NCI-H1694 (cell line): Measurements from ENCODE around the gene ABCA2.

Source experiments
- DNase-seq: peaks from one replicate; lab custom pipeline; 2025; lab: John Stamatoyannopoulos, UW

ABCA2 gene

DNA sequence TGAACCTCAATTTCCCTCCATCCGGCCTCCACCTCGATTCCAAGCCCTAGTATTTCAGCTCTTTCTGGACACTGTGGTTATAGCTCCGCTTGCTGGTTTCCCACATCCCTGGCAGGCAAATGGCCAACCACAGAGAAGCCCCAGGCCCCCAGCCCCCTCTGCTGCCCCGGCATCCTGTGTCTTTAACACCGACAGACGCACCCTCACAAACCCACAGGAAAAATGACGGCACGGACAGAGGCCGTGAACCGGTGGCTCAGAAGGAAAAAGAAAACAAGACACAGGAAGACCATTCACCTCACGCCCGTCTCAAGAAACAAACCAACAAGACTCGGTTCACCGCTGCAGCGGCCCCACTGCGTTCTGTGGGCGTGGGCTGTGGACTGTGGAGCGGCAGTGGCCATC is 30.2 kb downstream of the ABCA2 start:
- no peak for DNase-seq

- no peak for DNase-seq
These were observed 30.7 kb downstream of the ABCA2 start for GRCh38 chr9:136997371-136997770.

GRCh38 chr9:136996361-136997292 is 31.4 kb downstream of the ABCA2 start, which contains the start of gene CLIC3:
TSS of gene CLIC3 (minus strand) at chr9:136996568. CDS start at chr9:136996543, 25 bp downstream.
- no peak for DNase-seq

GRCh38 chr9:136995772-136996311 is 32.2 kb downstream of the ABCA2 start:
- no peak for DNase-seq

- no peak for DNase-seq
These were observed 32.7 kb downstream of the ABCA2 start for GRCh38 chr9:136995362-136995761.

GRCh38 chr9:136994888-136995230 is 33.2 kb downstream of the ABCA2 start:
- DNase-seq, result no peak

GRCh38 chr9:136994180-136994887 is 33.7 kb downstream of the ABCA2 start:
- DNase-seq, result no peak

GRCh38 chr9:136992819-136993369 is 35.1 kb downstream of the ABCA2 start:
- no peak for DNase-seq

DNA sequence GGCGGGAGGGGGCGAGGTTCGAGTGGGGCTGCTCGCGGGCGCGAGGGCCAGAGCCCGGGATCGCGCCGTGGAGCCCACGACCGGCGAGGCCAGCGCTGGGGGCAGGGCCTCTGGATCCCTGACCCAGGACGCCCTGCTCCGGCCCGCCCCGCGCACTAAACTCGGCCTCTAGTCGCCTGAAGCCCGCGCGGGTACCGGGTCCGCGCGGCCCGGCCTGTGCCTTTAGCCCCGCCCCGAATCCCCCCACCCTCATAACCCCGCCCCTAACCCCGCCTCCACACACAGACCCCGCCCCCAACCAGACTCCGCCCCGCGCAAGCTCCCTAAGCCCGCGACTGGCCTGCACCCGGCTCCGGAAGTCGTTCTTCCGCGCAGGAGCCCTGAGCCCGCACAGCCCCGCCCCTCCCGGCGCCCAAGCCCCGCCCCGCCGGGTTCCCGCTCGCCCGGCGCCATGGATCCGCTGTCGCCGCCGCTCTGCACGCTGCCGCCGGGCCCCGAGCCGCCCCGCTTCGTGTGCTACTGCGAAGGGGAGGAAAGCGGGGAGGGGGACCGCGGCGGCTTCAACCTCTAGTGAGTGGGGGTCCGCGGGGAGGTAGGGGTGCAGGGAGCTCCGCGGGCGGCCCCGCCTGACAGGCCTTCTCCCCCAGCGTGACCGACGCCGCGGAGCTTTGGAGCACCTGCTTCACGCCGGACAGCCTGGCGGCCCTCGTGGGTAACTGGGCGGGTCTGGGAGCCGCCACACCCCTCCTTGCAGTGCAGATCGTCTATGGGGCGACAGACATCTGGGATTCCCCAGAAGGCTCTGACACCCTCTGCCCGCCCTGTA is 35.8 kb downstream of the ABCA2 start, which contains the start of gene PAXX:
Gene PAXX (plus strand): TSS at position 430 of the 826 bp plus-strand sequence. CDS start 22 bp downstream, at position 452.
- DNase-seq, result peak; percentile 34

DNA sequence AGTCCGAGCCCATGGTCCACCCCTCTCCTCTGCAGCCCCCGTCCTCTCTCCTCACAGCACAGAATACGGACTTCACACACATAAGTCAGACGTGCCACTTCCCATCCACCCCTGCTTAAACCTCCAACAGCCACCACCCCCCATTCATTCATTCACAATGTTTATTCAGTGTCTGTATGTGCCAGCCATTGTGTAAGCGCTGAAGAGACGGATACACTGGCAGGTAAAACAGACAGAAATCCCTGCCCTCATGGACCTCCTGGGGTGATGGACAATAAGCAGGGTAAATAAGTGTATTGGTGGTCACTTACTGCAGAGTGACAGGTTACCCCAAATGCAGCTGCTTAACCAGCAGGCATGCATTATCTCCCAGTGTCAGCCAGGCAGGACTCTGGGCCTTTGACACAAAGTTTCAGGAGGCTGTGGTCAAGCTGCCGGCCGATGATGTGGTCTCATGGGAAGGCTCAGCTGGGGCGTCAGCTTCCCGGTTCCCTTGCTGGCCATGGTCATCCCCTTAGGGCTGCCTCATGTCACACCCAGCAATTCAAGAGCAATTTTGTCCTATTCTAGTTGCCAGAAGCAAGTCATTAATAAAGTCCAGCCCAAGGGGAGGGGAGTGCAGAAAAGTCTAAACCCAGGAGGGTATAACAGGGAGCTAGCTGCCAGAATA is 37.7 kb downstream of the ABCA2 start:
- no peak for DNase-seq

GRCh38 chr9:136988872-136989271 is 39.2 kb downstream of the ABCA2 start:
- no peak for DNase-seq

DNA sequence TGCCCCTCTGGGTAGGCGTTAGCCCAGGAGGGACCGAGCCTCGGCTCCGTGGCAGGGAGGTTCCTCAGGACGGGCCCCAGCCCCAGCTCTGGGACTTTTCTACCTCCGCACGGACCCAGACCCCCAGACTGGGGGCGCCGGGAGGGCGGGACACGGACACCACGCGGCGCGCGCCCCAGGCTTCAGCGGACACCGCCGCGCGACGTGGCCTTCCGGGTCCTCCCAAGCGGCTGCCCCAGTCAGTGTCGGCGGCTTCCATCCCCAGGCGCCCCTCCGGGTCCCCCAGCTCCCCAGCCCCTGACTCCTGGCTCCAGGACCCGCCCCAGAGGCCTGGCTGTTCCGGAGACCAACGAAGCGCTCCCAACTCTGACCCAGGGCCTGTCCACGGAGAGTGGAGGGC is 42.2 kb downstream of the ABCA2 start:
- no peak for DNase-seq

DNA sequence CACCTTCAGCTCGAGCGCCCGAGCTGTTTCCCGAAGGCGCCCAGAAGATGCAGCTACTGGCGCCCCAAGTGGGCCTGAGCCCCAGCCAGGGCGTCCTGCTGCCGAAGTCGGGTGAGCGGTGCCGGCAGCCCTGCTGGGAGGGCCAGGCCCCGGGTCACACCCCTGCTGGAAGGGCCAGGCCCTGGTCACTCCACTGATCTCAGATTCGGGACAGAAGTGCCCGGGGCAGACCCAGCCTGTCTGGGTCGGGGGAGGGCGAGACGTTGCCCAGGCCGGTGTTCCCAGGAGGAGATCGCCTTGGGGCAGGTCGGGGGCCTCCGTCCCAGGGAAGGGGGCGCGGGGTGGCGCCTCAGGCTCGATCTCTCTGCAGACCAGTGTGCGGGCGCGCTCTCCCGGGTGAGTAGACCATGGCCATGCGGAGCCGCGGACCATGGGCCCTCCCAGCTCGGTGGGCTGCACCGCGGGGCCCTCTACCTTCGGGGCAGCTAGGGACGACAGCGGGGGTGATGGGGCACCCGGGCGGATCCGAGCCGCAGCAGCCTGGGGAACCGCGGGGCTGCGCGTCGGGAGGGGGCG is 42.9 kb downstream of the ABCA2 start:
- no peak for DNase-seq

DNA sequence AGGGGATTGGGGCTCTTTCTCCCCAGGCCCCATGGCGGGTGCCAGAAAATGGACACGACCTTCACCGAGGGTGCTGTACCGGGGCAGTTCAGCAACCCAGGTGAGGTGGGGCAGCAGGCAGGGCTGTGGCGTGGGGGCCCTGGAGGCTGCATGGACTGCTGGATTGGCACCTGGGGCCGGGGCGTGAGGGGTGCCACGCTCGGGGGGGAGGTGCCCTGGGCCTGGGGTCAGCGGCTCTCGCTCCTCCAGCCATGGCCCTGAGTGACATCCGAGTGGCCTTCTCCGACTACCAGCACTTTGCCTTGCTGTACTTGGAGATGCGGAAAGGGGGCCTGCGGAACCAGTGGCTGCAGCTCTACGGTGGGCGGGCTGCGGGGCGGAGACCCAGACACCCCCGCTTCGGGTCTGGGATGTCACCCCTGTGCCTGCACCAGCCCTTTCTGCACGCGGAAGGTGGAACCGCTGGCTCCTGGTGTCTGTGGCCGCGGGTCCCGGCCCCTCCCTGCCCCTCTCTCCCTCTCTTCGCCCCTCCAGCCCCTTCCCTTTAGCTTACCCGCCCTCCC is 43.5 kb downstream of the ABCA2 start:
- no peak for DNase-seq

DNA sequence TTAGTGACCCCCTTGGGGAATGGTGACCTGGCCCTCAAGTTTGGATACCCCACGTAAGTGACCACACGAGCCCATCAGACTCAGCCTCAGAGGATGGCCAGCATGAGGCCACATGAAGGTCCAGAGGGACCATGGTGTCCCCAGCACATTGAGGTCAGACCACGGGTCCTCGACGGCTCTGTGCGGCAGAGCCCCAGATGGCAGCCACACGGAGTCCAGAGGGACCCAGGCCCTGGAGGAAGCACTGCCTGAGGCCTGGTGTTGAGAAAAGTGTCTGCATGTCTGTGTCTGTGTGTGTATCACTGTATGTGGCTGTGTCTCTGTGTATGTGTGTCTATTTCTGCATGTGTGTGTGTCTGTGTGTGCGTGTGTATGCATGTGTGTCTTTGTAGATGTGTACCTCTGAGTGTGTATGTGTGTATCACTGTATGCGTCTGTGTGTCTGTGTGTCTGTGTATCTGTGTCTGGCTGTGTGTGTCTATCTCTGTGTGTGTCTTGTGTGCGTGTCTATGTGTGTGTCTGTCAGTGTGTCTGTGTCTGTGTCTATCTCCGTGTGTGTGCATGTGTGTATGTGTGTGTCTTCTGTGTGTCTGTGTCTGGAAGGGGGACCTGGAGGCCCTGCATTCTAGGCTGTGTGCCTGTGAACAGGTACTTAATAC is 44.3 kb downstream of the ABCA2 start:
- DNase-seq, result no peak

DNA sequence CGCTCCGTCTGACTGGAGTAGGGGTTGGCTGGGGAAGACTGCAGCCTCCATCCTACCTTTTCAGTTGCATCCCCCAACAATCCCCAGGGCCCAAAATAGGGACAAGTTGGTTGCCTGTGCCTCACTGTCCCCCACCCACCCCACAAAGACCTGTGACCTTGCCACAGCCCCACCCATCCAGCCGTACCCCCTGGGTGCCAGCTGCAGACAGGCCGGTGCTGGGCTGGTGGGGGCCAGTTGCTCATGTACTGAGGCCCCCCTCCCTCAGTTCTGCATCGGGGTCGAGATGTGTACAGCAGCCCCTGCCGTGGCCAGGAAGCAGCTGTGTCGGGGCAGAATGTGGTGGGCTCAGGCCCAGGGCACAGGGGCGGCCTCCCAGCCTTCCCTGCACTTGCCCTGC is 44.9 kb downstream of the ABCA2 start:
- no peak for DNase-seq

DNA sequence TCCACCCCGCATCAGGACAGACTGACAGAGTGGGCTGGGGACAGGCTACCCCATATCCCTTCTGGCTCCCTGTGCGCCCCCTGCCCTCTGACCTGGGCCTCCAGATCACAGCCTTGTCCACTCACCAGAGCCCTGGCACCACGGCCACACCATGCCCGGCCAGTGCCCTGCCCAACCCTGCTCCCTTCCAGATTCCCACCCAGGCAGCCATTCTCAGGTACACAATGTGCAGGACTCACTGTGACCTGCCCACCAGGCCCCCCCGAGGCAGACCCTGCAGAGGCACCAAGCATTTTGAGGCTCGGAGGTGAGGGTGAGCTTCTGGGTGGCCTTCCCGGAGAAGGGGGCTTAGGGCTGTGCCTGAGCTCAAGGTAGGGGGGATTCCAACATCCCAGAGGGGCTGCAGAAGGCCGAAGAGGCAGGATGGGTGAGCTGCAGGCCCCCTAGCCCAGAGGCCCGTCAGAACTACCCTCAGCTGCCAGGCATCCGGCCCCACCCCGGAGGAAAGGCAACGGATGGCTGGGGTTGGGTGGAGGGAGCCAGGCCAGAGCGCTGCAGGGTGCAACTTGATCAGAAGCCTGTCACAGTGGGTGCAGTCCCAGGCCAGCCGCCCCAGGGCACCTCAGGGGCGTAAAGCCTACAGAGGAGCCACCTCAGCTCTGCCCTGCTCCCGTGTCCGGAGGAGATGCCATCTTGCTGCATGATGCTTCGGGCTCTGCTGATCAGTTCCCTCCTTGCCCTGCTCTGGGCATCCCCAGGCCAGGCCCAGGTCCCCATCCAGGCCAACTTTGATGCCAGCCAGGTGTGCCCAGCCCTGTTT is 45.6 kb downstream of the ABCA2 start, which contains the start of gene LCNL1:
Gene LCNL1 (plus strand): TSS at position 762 of the 820 bp plus-strand sequence. CDS start 594 bp downstream, outside the sequence.
- DNase-seq, result no peak

DNA sequence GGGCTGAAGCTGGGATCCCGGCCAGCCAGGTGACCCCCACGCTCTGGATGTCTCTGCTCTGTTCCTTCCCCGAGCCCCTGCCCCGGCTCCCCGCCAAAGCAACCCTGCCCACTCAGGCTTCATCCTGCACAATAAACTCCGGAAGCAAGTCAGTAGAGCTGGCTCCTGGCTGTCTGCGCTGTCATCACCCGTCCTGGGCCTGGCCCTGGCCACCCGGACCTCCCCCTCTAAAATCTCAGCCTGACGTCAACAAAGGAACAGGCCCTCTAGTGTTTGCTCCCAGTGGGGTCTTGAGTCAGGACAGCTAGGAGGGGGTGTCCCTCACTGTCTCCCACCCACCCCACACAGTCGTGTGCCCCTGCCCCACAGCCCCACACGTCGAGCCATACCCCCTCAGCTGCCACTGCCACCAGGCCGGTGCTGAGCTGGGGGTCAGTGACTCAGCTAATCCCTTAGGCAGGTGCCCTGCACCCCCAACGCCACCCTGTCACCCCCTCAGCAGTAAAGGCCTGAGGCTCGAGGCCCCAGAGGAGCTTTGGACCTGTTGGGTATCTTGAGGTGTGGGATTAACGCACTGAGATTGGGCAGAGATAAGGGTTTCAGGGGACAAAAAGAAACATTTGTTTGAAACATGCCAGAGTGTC is 46.3 kb downstream of the ABCA2 start:
- DNase-seq, result no peak
